ENCODE data around the gene PLCL1. TPM values are rescaled to one million over a fixed set of nuclear protein-coding genes. Genes with fewer than 3 reads are reported as not detected.

The PLCL1 gene
- total RNA-seq, 1 donor from 2014 or later: 7.7 TPM

DNA sequence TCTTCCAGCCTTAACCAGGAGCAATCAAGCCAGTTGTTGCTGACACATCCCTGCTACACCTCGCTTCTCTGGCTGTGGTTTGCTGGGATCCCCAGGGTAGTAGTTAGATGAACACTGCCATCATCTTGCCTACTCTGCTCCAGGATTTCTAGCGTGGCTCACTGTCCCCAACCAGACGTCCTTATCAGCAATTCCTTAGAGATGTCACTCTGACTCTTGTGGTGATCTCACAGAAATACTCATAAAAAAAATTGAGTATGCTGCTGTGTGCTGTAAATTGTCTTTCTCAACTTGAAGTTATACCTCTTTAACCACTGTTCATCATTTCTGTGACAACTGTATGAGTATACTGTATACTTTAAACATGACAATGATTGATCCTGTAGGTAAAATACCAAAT, 63.2 kb downstream of the PLCL1 start:
- DNase-seq (no peak), ATAC-seq (no peak)
- TF ChIP-seq, protein P1, sequence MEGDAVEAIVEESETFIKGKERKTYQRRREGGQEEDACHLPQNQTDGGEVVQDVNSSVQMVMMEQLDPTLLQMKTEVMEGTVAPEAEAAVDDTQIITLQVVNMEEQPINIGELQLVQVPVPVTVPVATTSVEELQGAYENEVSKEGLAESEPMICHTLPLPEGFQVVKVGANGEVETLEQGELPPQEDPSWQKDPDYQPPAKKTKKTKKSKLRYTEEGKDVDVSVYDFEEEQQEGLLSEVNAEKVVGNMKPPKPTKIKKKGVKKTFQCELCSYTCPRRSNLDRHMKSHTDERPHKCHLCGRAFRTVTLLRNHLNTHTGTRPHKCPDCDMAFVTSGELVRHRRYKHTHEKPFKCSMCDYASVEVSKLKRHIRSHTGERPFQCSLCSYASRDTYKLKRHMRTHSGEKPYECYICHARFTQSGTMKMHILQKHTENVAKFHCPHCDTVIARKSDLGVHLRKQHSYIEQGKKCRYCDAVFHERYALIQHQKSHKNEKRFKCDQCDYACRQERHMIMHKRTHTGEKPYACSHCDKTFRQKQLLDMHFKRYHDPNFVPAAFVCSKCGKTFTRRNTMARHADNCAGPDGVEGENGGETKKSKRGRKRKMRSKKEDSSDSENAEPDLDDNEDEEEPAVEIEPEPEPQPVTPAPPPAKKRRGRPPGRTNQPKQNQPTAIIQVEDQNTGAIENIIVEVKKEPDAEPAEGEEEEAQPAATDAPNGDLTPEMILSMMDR (IDR thresholded peaks at IDR 0.05): no peak
- Histone ChIP-seq H3K36me3 (no peaks in the 10 kb centered on the region), H3K9me3 (no peaks in the 10 kb centered on the region), H3K4me1 (no peaks in the 10 kb centered on the region), H3K27me3 (no peaks in the 10 kb centered on the region), H3K4me3 (no peak overlapping the region), H3K27ac (no peak overlapping the region)
- intact Hi-C loops (cut with DNase I): no loop called here

DNA sequence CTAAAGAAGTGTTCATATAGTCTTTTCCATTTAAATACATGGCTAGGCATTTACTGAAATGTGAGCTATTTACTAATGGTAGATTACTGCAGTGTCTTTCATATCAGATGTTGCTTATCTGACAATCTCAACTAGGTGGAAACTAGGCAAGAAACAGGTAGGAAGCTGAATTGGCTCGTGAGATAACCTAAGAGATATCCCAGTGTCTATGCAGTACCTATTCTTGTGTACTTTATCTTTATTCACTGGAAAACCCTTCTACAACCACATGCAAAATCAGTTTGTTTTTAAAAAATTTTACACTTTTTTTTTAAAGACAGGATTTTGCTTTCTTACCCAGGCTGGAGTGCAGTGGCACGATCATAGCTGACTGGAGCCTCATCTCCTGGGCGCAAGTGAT, 63.8 kb downstream of the PLCL1 start:
- TF ChIP-seq, protein P1 (IDR thresholded peaks at IDR 0.05): no peak
- Histone ChIP-seq H3K27ac (no peak overlapping the region), H3K36me3 (no peaks in the 10 kb centered on the region), H3K4me3 (no peak overlapping the region), H3K9me3 (no peaks in the 10 kb centered on the region), H3K27me3 (no peaks in the 10 kb centered on the region), H3K4me1 (no peaks in the 10 kb centered on the region)
- no peak for DNase-seq
- intact Hi-C loops (cut with DNase I): no loop called here
- ATAC-seq: no peak

DNA sequence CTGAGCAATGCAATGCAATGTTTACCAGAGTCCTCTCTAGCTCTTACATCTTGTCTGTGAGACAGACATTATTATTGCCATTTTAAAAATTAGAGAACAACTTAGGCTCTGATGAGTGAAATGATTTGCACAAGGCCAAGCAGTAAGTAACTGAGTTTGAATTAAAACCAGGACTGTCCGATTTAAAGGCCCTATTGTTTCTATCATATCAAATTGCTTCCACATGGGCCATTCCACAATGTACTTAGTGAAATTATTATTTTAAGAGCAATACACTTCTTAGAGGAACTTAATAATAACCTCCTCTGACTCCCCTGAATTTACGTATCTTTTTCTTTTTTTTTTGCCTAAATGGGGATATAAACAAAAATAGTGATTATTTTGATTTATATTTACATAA, 64.6 kb downstream of the PLCL1 start:
- Histone ChIP-seq H3K27me3 (no peaks in the 10 kb centered on the region), H3K27ac (no peak overlapping the region), H3K4me3 (no peak overlapping the region), H3K36me3 (no peaks in the 10 kb centered on the region), H3K4me1 (no peaks in the 10 kb centered on the region), H3K9me3 (no peaks in the 10 kb centered on the region)
- intact Hi-C loops (cut with DNase I): no loop called here
- ATAC-seq (no peak), DNase-seq (no peak)
- TF ChIP-seq, protein P1 (IDR thresholded peaks at IDR 0.05): no peak

DNA sequence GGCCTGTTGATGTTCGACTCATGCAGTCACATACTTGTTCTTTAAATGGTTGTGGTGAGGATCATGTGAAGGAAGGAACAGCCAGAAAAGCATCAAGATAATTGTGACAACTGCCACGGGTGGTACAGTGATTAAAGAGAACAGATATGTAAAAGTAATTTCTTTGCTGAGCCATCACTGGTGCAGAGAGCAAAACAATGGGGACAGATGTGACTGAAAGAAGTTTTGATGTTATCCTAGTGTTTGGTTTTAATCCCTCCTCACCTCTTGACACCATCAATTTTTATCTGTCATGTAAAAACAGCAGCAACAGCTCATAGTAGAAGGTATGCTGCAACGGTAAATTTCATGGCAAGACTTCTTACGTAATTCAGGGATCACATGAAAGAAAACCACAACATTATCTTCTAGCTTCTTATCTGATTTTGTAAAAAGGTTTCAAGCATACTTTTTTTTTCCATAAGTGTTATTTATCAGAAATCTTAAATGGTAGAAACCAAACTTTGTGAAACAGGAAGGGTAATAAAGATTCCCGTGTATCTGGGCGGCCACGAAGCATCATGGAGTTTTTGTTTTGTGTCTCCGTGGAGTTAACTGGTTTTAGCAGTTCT, 65.2 kb downstream of the PLCL1 start:
- H3K27ac ChIP-seq: no peak overlapping the region
- no peaks in the 10 kb centered on the region for H3K27me3 ChIP-seq
- TF ChIP-seq, protein P1 (IDR thresholded peaks at IDR 0.05): no peak
- intact Hi-C loops (cut with DNase I): no loop called here
- H3K36me3 ChIP-seq: no peaks in the 10 kb centered on the region
- H3K9me3 ChIP-seq: no peaks in the 10 kb centered on the region
- ATAC-seq: no peak
- no peak for DNase-seq
- no peaks in the 10 kb centered on the region for H3K4me1 ChIP-seq
- H3K4me3 ChIP-seq: no peak overlapping the region

DNA sequence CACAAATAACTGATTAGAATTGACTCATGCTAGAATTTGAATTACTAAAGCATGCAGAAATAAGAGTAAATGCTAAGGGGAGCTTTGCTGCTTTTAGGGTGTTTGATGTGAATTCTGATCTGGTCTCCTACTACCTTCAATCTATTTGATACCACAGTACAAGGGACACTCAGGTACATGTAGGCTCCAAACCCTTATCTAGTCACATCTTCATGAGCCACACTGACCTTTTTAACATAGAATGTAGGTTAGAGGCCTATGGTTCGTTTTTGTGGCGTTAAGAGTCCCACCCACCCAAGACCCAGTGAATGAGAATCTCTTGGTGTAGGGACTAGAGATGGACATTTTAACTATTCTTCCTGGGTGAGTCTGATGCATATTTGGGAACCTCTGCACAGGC, 65.7 kb downstream of the PLCL1 start:
- intact Hi-C loops (cut with DNase I): no loop called here
- TF ChIP-seq, protein P1 (IDR thresholded peaks at IDR 0.05): no peak
- H3K36me3 ChIP-seq: no peaks in the 10 kb centered on the region

More for the DNA sequence above, 65.7 kb downstream of the PLCL1 start:
- ATAC-seq (no peak), DNase-seq (no peak)
- no peak overlapping the region for H3K4me3 ChIP-seq
- H3K27me3 ChIP-seq: no peaks in the 10 kb centered on the region
- H3K4me1 ChIP-seq: no peaks in the 10 kb centered on the region
- no peak overlapping the region for H3K27ac ChIP-seq
- no peaks in the 10 kb centered on the region for H3K9me3 ChIP-seq

Measured in upper lobe of right lung (tissue), 1 donor.